Right lobe of liver (tissue), 4 donors: ENCODE results near the gene RTP5.

Experiments used
- POLR2A ChIP-seq: fragments of 450-650 bp; IDR thresholded peaks from one replicate; pipeline ENCODE4 v1.6.1; 2017; ENCODE audit warnings: antibody characterized with exemption, mild to moderate bottlenecking
- TF ChIP-seq, protein P1 (sequence below), 4 donors: fragments of 200-600 bp in 3 of 4; fragments of 450-650 bp in 1 of 4; IDR thresholded peaks; one replicate each; pipeline versions ENCODE4 v1.5.1 to v1.8.0; 2016 to 2022; ENCODE audit warnings: antibody characterized with exemption in 4 of 4, mild to moderate bottlenecking in 2 of 4
- donor health status: DM: no; HTN: no; CAD: no.
- donor health status: DM: no; HTN: no; CAD: no.
- donor health status: DM: no; HTN: yes; CAD: no.

DNA sequence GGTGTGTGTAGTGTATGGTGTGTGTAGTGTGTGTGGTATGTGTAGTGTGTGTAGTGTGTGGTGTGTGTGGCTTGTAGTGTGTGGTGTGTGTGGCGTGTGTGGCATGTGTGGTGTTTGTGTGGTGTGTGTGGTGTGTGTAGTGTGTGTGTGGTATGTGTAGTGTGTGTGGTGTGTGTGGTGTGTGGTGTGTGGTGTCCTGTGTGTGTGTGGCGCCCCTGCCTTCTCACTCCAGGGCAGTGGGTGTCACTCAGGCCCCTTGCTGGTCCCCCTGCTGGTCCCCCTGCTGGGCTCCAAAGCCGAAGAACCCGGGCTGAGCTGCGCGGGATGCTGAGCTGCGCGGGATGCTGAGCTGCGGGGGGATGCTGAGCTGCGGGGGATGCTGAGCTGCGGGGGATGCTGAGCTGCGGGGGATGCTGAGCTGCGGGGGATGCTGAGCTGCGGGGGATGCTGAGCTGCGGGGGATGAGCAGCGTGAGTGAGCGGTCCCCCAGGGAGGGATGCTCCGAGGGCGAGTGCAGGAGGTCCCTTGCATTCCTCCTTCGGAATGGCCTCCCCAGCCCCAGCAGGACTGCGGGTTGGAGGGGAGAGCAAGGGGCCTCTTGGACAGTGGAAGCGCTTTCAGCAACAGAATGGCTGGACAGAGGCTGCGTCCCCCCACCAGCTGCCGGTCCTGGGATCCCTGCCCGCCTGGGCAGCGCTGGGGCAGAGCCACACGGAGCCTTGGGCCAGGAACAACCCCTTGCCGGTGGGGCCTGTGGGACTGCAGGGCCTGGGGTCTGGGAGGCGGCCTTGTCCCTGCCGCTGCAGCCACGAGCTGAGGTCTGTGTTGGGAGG, 3.4 kb upstream of the RTP5 start:
- TF ChIP-seq, protein P1, sequence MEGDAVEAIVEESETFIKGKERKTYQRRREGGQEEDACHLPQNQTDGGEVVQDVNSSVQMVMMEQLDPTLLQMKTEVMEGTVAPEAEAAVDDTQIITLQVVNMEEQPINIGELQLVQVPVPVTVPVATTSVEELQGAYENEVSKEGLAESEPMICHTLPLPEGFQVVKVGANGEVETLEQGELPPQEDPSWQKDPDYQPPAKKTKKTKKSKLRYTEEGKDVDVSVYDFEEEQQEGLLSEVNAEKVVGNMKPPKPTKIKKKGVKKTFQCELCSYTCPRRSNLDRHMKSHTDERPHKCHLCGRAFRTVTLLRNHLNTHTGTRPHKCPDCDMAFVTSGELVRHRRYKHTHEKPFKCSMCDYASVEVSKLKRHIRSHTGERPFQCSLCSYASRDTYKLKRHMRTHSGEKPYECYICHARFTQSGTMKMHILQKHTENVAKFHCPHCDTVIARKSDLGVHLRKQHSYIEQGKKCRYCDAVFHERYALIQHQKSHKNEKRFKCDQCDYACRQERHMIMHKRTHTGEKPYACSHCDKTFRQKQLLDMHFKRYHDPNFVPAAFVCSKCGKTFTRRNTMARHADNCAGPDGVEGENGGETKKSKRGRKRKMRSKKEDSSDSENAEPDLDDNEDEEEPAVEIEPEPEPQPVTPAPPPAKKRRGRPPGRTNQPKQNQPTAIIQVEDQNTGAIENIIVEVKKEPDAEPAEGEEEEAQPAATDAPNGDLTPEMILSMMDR (IDR thresholded peaks at IDR 0.05): no peak
- TF ChIP-seq POLR2A: no peak
